GM21576 (cell line): ENCODE measurements around the gene ZNF527.
"Not testable (repeated sequence)": the region's sequence is repeated elsewhere in the genome, so short reads cannot be mapped to it uniquely, and the experiment has no call there.

Source experiments
- ATAC-seq: cut with Tn5 transposase; IDR thresholded peaks from one replicate; pipeline ENCODE4 v1.9.1; 2021; ENCODE audit warnings: mild to moderate bottlenecking, moderate library complexity; ENCODE audit not compliant: unreplicated experiment

The ZNF527 gene

GRCh38 chr19:37370880-37371661 lies at the start of gene ZNF527:
ZNF527 (plus strand) TSS chr19:37371099; CDS start chr19:37374199, 3,100 bp downstream.
- ATAC-seq, result peak; percentile 94

- no peak for ATAC-seq
Measured at GRCh38 chr19:37329686-37330085, 41.2 kb upstream of the ZNF527 start.

GRCh38 chr19:37332839-37333238 lies 38.1 kb upstream of the ZNF527 start:
- ATAC-seq, result no peak

GRCh38 chr19:37333457-37333856 lies 37.4 kb upstream of the ZNF527 start:
- no peak for ATAC-seq

- ATAC-seq, result peak; percentile 94
Measured at GRCh38 chr19:37334179-37335071, 36.5 kb upstream of the ZNF527 start.

- ATAC-seq, result no peak
Measured at GRCh38 chr19:37342753-37343152, 28.1 kb upstream of the ZNF527 start.

- ATAC-seq, result no peak
Measured at GRCh38 chr19:37346091-37346490, 24.8 kb upstream of the ZNF527 start.

- ATAC-seq, result no peak
Measured at GRCh38 chr19:37348060-37348459, 22.8 kb upstream of the ZNF527 start.

- no peak for ATAC-seq
Measured at GRCh38 chr19:37353968-37354367, 16.9 kb upstream of the ZNF527 start.

- ATAC-seq, result no peak
Measured at GRCh38 chr19:37355901-37356300, 15.0 kb upstream of the ZNF527 start.

- no peak for ATAC-seq
Measured at GRCh38 chr19:37361994-37362393, 8.9 kb upstream of the ZNF527 start.

- no peak for ATAC-seq
Measured at GRCh38 chr19:37362733-37363132, 8.2 kb upstream of the ZNF527 start.

GRCh38 chr19:37370386-37370879 lies 466 bp upstream of the ZNF527 start:
- ATAC-seq, result not testable (repeated sequence)

- no peak for ATAC-seq
Measured at GRCh38 chr19:37389234-37389633, 18.3 kb downstream of the ZNF527 start.

- ATAC-seq, result not testable (repeated sequence)
Measured at GRCh38 chr19:37391399-37391798, 20.5 kb downstream of the ZNF527 start.

- no peak for ATAC-seq
Measured at GRCh38 chr19:37401078-37401477, 30.2 kb downstream of the ZNF527 start.

- no peak for ATAC-seq
Measured at GRCh38 chr19:37403403-37403802, 32.5 kb downstream of the ZNF527 start.

- ATAC-seq, result not testable (repeated sequence)
Measured at GRCh38 chr19:37406140-37406846, 35.4 kb downstream of the ZNF527 start.

GRCh38 chr19:37412700-37413099 lies 41.8 kb downstream of the ZNF527 start:
- ATAC-seq, result no peak

- ATAC-seq, result no peak
Measured at GRCh38 chr19:37413313-37414084, 42.6 kb downstream of the ZNF527 start.
